K562 (cell line): ENCODE data around the gene DCAF7. TPM values are rescaled to one million over a fixed set of nuclear protein-coding genes. Genes with fewer than 3 reads are reported as not detected.

Source experiments
- CBX2 ChIP-seq: fragments of 200-600 bp; sonication (generic); IDR thresholded peaks from one replicate; pipeline ENCODE4 v1.6.1; 2012; ENCODE audit warnings: mild to moderate bottlenecking, low read length, inconsistent platforms; ENCODE audit not compliant: insufficient read depth, poor library complexity, severe bottlenecking
- CBX3 ChIP-seq, 2 experiments: IDR thresholded peaks; 1 replicate in 1 of 2; 2 replicates in 1 of 2; pipeline ENCODE4 v1.6.1; 2012; ENCODE audit warnings: inconsistent platforms in 2 of 2, low read length in 2 of 2, borderline replicate concordance in 1 of 2, control low read depth in 1 of 2
- ETV5 ChIP-seq: sonication (generic); formaldehyde crosslinking; IDR thresholded peaks from 2 replicates; pipeline ENCODE4 v1.4.0; 2020; ENCODE audit warnings: low read depth, mild to moderate bottlenecking, missing genetic modification reagents
- HDAC3 ChIP-seq: fragments of 450-650 bp; IDR thresholded peaks from 2 replicates; pipeline ENCODE4 v1.6.1; 2018; ENCODE audit warnings: borderline replicate concordance, mild to moderate bottlenecking, moderate library complexity; ENCODE audit not compliant: partially characterized antibody
- MCM7 ChIP-seq, 2 experiments: fragments of 450-650 bp; IDR thresholded peaks; 2 replicates each; pipeline ENCODE4 v1.6.1; 2016 to 2018
- MEF2A ChIP-seq: IDR thresholded peaks from 2 replicates; pipeline ENCODE4 v1.6.1; 2011; ENCODE audit warnings: low read depth, mild to moderate bottlenecking, low read length, moderate library complexity; ENCODE audit not compliant: control insufficient read depth
- NR4A1 ChIP-seq, 2 experiments: fragments of 250-450 bp in 1 of 2; fragments of 450-650 bp in 1 of 2; sonication (Bioruptor Pico) in 1 of 2; IDR thresholded peaks; 2 replicates each; pipeline versions ENCODE4 v1.4.0 to v1.6.1; 2016 to 2020; ENCODE audit warnings: mild to moderate bottlenecking in 2 of 2, missing compliant biosample characterization in 1 of 2, missing genetic modification characterization in 1 of 2, moderate library complexity in 1 of 2
- ZBED1 ChIP-seq: IDR thresholded peaks from 2 replicates; pipeline ENCODE4 v1.6.1; 2014
- ZNF3 ChIP-seq: fragments of 250-450 bp; sonication (Bioruptor Pico); IDR thresholded peaks from 2 replicates; pipeline ENCODE4 v1.5.0; 2021; ENCODE audit warnings: mild to moderate bottlenecking, moderate library complexity
- ZNF644 ChIP-seq: fragments of 200-800 bp; sonication (Bioruptor generic); IDR thresholded peaks from 2 replicates; pipeline ENCODE4 v1.6.1; 2016; ENCODE audit warnings: low read depth, missing genetic modification characterization, missing compliant biosample characterization
- polyA plus RNA-seq, 8 experiments: library from polyadenylated mRNA; depleted of rRNA in 4 of 8; stranded (reverse) in 5 of 8; unstranded in 3 of 8; fragments of >200 nt; fragmentation: Nextera tagmentation in 2 of 8; fragmentation: Illumina TruSeq in 1 of 8; extraction: Ambion mirVana in 2 of 8; extraction: Trizol in 1 of 8; gene quantifications; 2 replicates each; pipeline versions ENCODE4 v1.2.1 to v1.2.3, GENCODE V29; 2011 to 2014; ENCODE audit warnings: inconsistent platforms in 1 of 8, missing spikeins in 1 of 8
- total RNA-seq, 7 experiments: library from RNA; depleted of rRNA in 6 of 7; stranded (reverse); fragments of >200 nt in 6 of 7; fragmentation: Illumina TruSeq in 2 of 7; extraction: Trizol in 2 of 7; gene quantifications; 2 replicates each; pipeline versions ENCODE4 v1.2.1 to v1.2.3, GENCODE V29; 2011 to 2021; ENCODE audit warnings: low replicate concordance in 1 of 7
- TF ChIP-seq, protein P1 (sequence below), 2 experiments: fragments of 450-650 bp in 1 of 2; sonication (generic) in 1 of 2; formaldehyde crosslinking in 1 of 2; IDR thresholded peaks; 2 replicates each; pipeline versions ENCODE4 v1.7.1 to v1.9.0; 2016 to 2022; ENCODE audit warnings: inconsistent platforms in 1 of 2, mild to moderate bottlenecking in 1 of 2, missing genetic modification reagents in 1 of 2
- TF ChIP-seq, protein P2 (sequence below): fragments of 450-650 bp; IDR thresholded peaks from one replicate; pipeline ENCODE4 v1.6.1; 2018; ENCODE audit warnings: mild to moderate bottlenecking, moderate library complexity; ENCODE audit not compliant: partially characterized antibody
- TF ChIP-seq, protein P3 (sequence below): sonication (generic); formaldehyde crosslinking; IDR thresholded peaks from 2 replicates; pipeline ENCODE4 v1.8.1; 2023; ENCODE audit warnings: mild to moderate bottlenecking, missing genetic modification reagents

Gene DCAF7
- total and polyA plus RNA-seq, 9 of the 15 experiments (the other 6 are each of a cell fraction or from before 2014, with no cell fraction given) = 30.8 to 123 (median 40.2) TPM

DNA sequence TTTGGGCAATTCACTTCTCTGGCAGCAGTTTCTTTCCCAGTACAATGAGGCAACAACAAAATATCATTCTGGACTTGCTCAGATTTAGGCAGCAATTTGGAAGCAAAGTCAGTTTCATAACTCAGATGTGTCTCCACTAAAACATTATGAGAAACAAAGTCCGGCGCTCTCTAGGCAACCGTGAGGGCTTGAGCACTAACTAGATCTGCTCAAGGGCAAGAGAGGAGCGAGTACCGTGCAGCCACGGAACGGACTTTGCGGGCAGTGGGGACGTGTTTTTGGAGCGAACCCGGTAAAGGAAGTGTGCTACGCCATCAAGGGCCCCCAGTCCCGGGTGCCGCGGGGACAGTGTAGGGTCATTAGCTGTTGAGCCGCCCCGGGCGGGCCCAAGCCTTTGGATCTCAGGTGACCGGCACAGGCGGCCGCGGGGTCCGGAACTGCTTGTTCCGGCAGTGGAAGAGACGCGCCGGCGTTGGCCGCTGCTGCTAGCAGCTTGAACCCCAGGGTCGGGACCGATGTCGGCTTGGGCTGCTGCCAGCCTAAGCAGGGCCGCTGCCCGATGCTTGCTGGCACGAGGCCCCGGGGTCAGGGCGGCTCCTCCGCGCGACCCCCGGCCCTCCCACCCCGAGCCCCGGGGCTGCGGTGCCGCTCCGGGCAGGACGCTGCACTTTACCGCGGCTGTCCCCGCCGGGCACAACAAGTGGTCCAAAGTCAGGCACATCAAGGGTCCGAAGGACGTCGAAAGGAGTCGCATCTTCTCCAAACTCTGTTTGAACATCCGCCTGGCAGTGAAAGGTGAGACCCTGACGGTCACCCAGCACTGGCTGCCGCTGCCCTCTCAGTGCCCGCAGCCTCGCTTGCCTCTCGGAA lies 50.5 kb downstream of the DCAF7 start, which contains the start of gene TACO1 (continued):
- TF ChIP-seq, protein P1, sequence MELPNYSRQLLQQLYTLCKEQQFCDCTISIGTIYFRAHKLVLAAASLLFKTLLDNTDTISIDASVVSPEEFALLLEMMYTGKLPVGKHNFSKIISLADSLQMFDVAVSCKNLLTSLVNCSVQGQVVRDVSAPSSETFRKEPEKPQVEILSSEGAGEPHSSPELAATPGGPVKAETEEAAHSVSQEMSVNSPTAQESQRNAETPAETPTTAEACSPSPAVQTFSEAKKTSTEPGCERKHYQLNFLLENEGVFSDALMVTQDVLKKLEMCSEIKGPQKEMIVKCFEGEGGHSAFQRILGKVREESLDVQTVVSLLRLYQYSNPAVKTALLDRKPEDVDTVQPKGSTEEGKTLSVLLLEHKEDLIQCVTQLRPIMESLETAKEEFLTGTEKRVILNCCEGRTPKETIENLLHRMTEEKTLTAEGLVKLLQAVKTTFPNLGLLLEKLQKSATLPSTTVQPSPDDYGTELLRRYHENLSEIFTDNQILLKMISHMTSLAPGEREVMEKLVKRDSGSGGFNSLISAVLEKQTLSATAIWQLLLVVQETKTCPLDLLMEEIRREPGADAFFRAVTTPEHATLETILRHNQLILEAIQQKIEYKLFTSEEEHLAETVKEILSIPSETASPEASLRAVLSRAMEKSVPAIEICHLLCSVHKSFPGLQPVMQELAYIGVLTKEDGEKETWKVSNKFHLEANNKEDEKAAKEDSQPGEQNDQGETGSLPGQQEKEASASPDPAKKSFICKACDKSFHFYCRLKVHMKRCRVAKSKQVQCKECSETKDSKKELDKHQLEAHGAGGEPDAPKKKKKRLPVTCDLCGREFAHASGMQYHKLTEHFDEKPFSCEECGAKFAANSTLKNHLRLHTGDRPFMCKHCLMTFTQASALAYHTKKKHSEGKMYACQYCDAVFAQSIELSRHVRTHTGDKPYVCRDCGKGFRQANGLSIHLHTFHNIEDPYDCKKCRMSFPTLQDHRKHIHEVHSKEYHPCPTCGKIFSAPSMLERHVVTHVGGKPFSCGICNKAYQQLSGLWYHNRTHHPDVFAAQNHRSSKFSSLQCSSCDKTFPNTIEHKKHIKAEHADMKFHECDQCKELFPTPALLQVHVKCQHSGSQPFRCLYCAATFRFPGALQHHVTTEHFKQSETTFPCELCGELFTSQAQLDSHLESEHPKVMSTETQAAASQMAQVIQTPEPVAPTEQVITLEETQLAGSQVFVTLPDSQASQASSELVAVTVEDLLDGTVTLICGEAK (IDR thresholded peaks at IDR 0.05) = peak; percentile 99
- TF ChIP-seq, protein P1 (CRISPR knock-in tag; IDR thresholded peaks at IDR 0.05) = no peak; the same call in 1 of the 2 replicates
- TF ChIP-seq ZNF3 (CRISPR knock-in tag) = no peak
- TF ChIP-seq CBX2 = no peak
- TF ChIP-seq, protein P2, sequence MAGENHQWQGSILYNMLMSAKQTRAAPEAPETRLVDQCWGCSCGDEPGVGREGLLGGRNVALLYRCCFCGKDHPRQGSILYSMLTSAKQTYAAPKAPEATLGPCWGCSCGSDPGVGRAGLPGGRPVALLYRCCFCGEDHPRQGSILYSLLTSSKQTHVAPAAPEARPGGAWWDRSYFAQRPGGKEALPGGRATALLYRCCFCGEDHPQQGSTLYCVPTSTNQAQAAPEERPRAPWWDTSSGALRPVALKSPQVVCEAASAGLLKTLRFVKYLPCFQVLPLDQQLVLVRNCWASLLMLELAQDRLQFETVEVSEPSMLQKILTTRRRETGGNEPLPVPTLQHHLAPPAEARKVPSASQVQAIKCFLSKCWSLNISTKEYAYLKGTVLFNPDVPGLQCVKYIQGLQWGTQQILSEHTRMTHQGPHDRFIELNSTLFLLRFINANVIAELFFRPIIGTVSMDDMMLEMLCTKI = no peak
- TF ChIP-seq MEF2A = peak; percentile 34; the same call in 1 of the 2 replicates
- TF ChIP-seq, protein P3, sequence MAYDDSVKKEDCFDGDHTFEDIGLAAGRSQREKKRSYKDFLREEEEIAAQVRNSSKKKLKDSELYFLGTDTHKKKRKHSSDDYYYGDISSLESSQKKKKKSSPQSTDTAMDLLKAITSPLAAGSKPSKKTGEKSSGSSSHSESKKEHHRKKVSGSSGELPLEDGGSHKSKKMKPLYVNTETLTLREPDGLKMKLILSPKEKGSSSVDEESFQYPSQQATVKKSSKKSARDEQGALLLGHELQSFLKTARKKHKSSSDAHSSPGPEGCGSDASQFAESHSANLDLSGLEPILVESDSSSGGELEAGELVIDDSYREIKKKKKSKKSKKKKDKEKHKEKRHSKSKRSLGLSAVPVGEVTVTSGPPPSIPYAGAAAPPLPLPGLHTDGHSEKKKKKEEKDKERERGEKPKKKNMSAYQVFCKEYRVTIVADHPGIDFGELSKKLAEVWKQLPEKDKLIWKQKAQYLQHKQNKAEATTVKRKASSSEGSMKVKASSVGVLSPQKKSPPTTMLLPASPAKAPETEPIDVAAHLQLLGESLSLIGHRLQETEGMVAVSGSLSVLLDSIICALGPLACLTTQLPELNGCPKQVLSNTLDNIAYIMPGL (CRISPR knock-in tag) = no peak; the same call in 1 of the 2 replicates
- TF ChIP-seq ETV5 (CRISPR knock-in tag) = no peak
- no peak for TF ChIP-seq ZNF644 (tag)
- no peak for TF ChIP-seq NR4A1 (CRISPR knock-in tag; IDR thresholded peaks at IDR 0.05)
- TF ChIP-seq NR4A1 (tag; IDR thresholded peaks at IDR 0.05) = peak; percentile 63; the same call in 1 of the 2 replicates
- peak in 1 of 2 experiments; percentile 98; a peak in 2 of 3 replicates for TF ChIP-seq CBX3 (IDR thresholded peaks at IDR 0.05; ENCODE audit: borderline replicate concordance in 1 of 2, low read length in 2 of 2)
- no peak for TF ChIP-seq MCM7 (IDR thresholded peaks at IDR 0.05)
- TF ChIP-seq ZBED1 = peak; percentile 88
- TF ChIP-seq HDAC3 = no peak
